ENCODE results near the gene WASHC4.

GRCh38 chr12:105170139-105170538 is 62.6 kb downstream of the WASHC4 start:
- TF ChIP-seq, protein P1, sequence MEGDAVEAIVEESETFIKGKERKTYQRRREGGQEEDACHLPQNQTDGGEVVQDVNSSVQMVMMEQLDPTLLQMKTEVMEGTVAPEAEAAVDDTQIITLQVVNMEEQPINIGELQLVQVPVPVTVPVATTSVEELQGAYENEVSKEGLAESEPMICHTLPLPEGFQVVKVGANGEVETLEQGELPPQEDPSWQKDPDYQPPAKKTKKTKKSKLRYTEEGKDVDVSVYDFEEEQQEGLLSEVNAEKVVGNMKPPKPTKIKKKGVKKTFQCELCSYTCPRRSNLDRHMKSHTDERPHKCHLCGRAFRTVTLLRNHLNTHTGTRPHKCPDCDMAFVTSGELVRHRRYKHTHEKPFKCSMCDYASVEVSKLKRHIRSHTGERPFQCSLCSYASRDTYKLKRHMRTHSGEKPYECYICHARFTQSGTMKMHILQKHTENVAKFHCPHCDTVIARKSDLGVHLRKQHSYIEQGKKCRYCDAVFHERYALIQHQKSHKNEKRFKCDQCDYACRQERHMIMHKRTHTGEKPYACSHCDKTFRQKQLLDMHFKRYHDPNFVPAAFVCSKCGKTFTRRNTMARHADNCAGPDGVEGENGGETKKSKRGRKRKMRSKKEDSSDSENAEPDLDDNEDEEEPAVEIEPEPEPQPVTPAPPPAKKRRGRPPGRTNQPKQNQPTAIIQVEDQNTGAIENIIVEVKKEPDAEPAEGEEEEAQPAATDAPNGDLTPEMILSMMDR (conservative IDR thresholded peaks at IDR 0.05; ENCODE audit: low read depth in 2 of 2), result no peak
- TF ChIP-seq JUNB (IDR thresholded peaks at IDR 0.05; ENCODE audit: unreplicated experiment), result no peak
- TF ChIP-seq EZH2 (IDR thresholded peaks at IDR 0.05; ENCODE audit: low read depth, unreplicated experiment), result no peak
- no peak for TF ChIP-seq POLR2AphosphoS5 (IDR thresholded peaks at IDR 0.05; ENCODE audit: low read depth)
- TF ChIP-seq EZH2phosphoT487 (IDR thresholded peaks at IDR 0.05; ENCODE audit: unreplicated experiment), result no peak
- TF ChIP-seq, protein P2, sequence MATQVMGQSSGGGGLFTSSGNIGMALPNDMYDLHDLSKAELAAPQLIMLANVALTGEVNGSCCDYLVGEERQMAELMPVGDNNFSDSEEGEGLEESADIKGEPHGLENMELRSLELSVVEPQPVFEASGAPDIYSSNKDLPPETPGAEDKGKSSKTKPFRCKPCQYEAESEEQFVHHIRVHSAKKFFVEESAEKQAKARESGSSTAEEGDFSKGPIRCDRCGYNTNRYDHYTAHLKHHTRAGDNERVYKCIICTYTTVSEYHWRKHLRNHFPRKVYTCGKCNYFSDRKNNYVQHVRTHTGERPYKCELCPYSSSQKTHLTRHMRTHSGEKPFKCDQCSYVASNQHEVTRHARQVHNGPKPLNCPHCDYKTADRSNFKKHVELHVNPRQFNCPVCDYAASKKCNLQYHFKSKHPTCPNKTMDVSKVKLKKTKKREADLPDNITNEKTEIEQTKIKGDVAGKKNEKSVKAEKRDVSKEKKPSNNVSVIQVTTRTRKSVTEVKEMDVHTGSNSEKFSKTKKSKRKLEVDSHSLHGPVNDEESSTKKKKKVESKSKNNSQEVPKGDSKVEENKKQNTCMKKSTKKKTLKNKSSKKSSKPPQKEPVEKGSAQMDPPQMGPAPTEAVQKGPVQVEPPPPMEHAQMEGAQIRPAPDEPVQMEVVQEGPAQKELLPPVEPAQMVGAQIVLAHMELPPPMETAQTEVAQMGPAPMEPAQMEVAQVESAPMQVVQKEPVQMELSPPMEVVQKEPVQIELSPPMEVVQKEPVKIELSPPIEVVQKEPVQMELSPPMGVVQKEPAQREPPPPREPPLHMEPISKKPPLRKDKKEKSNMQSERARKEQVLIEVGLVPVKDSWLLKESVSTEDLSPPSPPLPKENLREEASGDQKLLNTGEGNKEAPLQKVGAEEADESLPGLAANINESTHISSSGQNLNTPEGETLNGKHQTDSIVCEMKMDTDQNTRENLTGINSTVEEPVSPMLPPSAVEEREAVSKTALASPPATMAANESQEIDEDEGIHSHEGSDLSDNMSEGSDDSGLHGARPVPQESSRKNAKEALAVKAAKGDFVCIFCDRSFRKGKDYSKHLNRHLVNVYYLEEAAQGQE (IDR thresholded peaks at IDR 0.05; ENCODE audit: unreplicated experiment), result no peak
- no peak for TF ChIP-seq CREB1 (CRISPR knock-in tag; IDR thresholded peaks at IDR 0.05; ENCODE audit: low read depth)

Measured in GM23338 (cell line).